GM18519 (cell line): ENCODE results near the gene KLHDC2.
"Not testable (repeated sequence)": the region's sequence is repeated elsewhere in the genome, so short reads cannot be mapped to it uniquely, and the experiment has no call there.

Experiments
- ATAC-seq: cut with Tn5 transposase; IDR thresholded peaks from one replicate; pipeline ENCODE4 v1.9.1; 2021; ENCODE audit warnings: mild to moderate bottlenecking, moderate library complexity; ENCODE audit not compliant: unreplicated experiment, low FRiP score

Gene KLHDC2, protein sequence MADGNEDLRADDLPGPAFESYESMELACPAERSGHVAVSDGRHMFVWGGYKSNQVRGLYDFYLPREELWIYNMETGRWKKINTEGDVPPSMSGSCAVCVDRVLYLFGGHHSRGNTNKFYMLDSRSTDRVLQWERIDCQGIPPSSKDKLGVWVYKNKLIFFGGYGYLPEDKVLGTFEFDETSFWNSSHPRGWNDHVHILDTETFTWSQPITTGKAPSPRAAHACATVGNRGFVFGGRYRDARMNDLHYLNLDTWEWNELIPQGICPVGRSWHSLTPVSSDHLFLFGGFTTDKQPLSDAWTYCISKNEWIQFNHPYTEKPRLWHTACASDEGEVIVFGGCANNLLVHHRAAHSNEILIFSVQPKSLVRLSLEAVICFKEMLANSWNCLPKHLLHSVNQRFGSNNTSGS

DNA sequence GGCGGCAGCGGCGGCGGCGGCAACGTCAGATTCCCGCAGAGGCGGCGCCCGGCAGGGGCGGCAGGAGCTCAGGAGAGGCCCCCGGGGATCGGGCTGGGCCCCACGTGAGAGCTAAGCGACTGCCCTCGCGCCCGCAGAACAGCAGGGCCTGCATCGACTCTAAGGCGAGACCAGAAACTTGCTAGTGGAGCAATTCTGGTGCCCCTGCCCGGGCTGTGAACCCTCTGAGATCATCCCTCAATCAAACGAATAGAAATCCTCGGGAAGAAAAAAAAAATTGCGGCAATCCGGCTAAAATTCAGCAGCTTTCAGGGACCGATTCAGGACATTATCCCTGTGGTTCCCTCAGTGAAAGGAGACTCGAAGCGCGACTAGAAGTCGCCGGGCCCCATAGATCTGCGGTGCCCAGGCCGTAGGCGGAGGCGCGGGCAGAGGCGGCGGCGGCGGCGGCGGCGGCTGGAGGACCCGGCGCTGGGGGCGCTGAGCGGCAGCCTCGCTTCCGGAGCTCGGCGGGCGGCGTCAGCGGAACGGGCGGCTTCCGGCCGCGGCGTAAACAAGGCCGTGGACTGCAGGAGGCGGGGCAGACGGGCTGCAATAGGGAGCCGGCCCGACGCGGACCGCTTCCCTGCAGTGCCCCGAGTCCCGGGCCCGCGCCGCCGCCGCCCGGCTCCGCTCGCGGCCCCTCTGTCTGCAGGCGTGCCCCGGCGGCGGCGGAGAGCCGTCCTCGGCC lies at the start of gene KLHDC2:
TSS of gene KLHDC2 (plus strand) at position 583 of the 730 bp plus-strand sequence. CDS start 316 bp downstream, outside the sequence.
- peak; percentile 80 for ATAC-seq

DNA sequence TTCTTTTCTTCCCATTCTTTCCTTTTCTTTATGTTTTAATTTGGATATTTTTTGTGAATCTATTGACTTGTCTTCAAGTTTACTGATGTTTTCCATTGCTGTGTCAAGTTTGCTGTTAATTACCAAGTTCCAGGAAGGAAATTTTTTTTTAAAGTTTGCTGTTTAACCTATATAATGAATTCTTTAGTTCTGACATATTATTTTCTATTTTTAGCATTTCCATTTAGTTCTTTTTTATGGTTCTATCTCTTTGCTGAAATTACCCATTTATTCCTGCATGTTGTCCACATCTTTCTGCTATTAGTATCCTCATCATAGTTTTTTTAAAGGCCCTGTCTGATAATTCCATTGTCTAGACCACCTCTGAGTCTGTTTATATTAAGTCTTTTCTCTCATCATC lies 47.2 kb upstream of the KLHDC2 start:
- ATAC-seq = no peak

DNA sequence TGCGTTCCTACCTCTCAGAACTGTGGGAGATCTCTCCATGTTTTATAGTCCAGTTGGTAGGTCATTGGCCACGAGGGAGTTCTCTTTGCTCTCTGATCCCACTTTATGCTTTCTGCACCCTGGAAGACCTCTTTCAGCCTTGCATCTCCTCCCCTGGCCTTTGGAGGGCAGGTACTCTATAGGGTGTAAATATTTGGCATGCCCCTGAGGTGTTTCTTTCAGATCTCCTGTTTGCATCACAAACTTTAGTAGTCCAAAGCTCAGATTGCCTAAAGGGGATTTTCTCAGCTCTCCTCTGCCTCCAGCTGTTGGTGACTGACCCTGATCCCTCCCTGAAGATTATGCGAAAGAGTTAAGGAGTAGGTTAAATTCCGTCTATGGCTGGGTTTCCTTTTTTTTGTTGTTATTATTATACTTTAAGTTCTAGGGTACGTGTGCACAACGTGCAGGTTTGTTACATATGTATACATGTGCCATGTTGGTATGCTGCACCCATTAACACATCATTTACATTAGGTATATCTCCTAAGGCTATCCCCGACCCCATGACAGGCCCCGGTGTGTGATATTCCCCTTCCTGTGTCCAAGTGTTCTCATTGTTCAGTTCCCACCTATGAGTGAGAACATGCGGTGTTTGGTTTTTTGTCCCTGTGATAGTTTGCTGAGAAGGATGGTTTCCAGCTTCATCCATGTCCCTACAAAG lies 46.1 kb upstream of the KLHDC2 start:
- ATAC-seq = not testable (repeated sequence)

DNA sequence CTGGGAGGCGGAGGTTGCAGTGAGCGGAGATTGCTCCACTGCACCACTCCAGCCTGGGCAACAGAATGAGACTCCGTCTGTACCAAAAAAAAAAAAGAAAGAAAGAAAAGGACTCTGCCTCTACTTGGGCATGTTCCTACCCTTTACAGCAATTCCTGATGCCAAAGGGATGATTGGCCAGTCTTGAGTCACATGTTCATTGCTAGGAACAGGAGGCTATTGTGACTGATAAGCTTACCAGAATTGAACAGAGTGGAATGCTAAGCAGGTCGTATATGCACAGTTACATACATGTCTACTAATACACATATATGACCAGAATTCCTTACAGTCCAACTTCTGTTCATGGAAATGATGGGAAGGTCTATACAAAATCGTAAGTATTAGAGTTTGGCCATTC lies 40.8 kb upstream of the KLHDC2 start:
- no peak for ATAC-seq

DNA sequence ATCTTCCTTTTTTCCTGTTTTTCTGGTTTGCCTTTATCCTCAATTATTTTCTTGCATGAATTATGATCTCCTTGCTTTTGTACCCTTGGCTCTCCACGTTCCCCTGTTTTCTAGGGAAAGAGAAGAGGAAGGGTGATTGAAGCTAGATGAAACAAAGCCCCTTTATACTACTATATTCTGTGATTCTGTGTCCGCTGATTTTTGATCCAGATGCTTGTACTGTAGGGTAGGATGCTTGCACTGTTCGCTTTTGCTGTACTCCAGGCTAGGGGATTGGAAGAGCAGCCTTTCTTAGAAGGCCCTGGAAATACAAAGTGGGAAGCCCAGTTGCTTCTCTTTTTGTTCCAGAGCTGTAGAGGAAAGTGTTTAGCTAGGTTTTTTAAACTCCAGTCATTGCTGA lies 35.1 kb upstream of the KLHDC2 start:
- ATAC-seq = no peak

DNA sequence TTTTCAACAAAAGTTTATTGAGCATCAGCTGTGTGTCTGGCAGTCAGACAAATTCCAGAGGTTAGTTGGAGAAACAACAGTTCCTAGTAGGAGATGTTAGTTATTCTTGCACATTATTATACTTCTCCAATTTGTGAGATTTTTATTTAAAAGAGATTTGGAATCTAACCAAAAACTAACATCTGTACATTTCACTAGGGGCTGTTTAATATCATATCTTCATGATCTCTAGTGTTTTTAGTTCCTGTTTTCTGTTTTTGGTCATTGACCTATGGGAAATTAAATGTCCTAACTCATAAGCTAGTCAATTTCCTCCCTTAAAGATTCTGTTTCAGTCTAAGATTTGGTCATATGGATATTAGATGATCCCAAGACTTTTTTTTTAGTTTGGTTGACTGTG lies 34.1 kb upstream of the KLHDC2 start:
- no peak for ATAC-seq

DNA sequence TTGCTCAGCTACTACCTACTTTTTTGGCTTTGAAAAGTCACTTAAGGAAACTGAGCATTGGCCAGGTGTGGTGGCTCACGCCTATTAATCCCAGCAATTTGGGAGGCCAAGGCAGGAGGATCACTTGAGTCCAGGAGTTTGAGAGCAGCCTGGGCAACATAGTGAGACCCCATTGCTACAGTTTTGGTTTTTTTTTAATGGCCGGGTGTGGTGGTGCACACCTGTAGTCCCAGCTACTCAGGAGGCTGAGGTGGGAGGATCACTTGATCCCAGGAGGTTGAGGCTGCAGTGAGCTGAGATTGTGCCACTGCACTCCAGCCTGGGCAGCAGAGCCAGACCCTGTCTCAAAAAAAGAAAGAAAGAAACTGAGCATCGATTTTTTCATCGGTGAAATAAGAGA lies 32.3 kb upstream of the KLHDC2 start:
- ATAC-seq = not testable (repeated sequence)

DNA sequence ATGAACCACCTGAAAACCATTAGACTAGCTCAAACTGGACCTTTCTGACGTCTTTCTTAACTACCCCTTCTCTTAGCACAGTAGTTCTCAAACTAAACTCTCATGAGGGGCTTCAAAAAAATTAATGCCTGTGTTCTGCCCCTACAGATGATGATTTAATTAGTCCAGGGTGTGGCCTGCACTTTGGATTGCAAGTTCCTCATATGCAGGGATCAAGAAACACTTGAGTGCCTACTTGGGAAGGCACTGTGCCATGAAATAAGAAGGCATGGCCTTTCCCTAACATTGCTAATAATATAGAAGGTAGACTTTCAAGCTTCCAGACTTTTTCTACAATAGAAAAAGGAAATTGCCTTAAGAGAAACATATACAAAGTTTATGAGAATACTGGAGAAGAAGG lies 22.8 kb upstream of the KLHDC2 start:
- ATAC-seq = no peak

DNA sequence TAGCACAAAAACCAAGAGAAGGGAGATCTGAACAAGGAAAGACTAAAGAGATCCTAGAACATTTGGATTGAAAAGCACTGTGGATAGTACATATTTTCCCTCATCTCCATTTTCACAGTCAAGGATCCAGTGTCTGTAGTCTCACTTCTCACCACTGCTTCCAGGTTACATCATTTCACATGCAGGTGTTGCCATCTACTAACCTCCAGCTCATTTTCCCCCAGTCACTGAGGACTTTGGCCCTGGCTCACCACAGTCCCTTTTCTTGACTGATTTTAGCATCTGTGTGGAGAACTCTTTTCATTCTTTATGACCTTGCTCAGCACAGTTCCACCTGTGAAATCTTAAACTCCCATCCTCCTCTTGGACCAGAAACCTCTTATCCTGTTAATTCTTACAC lies 21.5 kb upstream of the KLHDC2 start:
- ATAC-seq = not testable (repeated sequence)

DNA sequence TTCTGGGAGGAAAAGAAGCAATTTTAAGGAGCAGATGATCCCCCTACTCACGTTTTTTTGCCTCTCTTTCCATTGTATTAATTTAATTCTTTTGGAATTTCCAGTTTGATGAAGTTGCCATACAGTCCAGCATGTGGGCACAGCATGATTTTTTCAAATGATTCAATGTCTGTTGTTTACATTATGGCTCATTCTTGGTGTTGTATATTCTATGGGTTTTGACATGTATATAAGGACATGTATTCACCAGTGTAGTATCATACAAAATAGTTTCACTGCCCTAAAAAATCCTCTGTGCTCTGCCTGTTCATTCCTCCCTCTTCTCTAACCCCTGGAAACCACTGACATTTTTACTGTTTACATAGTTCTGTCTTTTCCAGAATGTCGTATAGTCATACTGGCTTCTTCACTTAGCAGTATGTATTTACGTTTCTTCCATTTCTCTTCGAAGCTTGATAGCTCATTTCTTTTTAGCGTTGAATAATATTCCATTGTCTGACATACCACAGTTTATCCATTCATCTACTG lies 13.3 kb upstream of the KLHDC2 start:
- no peak for ATAC-seq

DNA sequence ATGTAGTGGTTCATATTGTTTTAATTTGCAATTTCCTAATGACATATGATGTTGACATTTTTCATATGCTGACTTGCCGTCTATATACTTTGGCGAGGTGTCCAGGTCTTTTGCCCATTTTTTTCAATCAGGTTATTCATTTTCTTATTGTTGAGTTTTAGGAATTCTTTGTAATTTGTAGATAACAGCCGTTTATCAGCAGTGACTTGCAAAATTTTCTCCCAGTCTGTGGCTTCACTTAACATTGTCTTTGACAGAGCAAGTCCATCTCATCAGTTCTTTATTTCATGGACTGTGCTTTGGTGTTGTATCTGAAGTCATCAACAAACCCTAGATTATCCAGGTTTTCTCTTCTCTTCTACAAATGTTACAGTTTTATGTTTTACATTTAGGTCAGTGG lies 12.6 kb upstream of the KLHDC2 start:
- ATAC-seq = no peak

DNA sequence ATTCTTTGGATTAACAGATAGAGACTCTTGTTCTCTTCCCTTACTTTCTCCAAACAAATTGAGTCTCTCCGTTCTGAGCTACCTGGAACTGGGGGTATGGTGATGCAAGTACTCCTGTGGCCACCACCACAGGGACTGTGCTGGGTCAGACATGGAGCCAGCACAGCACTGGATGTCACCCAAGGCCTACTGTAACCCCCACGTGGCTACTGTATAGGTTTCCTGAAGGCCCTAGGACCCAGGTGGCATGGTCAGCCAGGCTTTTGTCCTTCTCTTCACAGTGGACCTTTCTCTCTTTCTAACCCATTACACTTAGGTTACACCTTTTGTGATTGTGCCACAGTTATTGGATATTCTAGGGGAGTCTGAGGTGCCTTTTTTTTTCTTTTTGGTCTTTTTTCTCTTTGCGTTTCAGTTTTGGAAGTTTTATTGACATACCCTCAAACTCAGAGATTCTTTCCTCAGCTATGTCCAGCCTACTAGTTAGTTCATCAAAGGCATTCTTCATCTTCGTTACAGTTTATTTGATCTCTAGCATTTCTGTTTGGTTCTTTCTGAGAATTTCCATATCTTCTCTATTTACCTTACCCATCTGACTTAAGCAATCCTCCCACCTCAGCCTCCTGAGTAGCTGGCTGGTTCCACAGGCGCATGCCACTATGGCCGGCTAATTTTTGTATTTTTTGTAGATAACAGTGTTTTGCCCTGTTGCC lies 6.0 kb upstream of the KLHDC2 start:
- ATAC-seq = no peak

DNA sequence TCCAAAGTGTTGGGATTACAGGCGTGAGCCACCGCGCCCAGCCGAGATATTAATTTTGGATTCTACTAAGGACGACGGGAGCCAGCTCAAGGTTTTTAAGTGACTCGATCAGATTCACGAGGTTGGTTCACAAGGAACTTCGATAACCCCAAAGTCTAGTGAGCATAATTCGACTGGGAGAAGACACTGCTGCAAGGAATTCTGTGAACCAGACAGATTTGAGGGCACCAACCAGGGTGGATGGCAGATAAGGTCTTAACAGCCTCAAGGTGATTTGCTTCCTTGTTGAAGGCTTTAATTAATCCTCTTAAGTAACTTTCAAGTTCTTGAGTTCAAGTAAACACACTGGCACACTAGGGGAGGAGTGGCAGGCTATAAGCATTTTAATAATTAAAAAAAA lies 1.1 kb upstream of the KLHDC2 start:
- no peak for ATAC-seq

DNA sequence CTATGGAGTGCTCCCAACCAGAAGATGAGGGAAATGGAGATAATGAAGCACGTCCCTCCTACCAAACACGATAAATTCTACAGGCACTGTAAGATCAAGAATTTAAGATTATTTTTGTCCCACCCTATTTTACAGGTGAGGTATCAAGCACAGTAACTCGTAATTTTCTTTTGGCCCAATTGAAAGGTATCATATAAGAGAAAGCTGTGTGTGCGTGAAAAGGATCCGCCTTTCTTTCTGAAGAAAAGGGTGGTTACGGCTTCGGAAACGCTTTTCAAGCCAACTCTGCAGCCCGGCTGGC lies 733 bp upstream of the KLHDC2 start:
- ATAC-seq = no peak

DNA sequence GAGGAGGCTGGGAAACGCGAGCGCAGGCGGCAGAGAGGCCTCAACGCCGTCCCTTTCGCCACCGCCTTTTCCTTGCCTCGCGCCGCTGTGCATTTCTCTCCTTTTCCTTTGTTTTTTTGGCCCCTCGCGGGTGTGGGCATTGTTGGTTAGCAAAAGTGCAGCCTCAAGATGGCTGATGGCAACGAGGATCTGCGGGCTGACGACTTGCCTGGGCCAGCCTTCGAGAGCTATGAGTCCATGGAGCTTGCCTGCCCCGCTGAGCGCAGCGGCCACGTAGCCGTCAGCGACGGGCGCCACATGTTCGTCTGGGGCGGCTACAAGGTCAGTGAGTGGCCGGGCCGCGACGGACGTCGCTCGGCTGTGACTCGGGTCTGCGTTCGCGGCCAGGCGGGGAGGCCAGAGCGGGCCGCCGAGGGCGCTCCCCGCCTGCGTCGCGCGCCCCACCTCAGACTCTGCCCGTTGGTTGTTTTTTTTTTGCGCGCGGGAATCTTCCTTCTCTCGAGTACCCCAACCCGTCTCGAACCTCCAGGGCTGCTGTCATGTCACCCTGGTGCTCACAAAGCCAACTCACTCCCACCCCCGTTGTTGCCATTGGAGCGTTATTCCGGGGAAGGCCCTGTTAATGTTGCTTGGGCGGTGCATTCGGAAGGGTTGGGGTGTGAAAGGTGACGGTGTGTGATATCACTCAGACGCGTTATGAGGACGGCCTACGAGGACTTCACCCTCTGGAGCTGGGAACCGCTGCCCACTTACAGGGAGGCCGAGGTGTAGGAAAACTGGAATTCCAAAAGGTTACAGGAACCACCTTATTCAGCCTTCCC lies 558 bp downstream of the KLHDC2 start:
- no peak for ATAC-seq

DNA sequence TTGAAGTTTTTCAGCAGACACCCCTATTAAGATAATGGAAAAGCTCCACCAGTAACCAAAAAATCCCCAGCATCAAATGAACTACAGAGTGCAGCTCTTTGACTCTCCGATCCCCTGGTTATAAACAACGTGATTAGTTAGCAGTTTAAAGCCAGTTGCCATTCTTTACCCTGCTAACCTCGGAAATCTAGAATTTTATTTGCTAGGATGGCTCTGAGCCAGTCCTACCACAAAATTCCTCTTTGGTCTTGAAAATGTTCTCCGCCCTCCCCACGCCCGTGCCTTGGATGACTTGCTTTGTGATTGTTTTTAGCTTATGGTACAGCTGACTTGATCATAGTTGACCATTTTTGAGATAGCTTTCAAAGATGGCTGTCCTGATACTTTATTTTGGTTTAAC lies 1.2 kb downstream of the KLHDC2 start:
- ATAC-seq = no peak

DNA sequence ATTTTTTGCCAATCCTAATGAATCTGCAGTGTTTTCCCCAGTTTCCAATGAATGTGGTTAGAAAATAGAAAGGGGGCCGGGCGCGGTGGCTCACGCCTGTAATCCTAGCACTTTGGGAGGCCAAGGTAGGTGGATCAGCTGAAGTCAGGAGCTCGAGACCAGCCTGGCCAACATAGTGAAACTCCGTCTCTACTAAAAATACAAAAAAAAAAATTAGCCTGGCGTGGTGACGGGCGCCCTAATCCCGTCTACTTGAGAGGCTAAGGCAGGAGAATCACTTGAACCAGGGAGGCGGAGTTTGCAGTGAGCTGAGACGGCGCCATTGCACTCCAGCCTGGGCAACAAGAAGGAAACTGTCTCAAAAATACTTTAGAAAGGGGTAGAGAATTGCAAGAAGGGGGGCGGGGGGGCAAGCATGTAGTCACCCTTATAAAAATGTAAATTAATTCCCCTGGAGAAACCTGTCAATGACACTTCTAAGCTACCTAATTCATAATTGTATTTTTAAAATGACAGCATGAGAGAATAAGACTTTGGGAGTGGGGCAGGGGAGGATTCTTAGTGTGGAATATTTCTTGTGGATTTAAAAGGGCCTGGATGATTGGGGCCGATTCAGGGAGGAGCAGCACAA lies 1.7 kb downstream of the KLHDC2 start:
- ATAC-seq = no peak

DNA sequence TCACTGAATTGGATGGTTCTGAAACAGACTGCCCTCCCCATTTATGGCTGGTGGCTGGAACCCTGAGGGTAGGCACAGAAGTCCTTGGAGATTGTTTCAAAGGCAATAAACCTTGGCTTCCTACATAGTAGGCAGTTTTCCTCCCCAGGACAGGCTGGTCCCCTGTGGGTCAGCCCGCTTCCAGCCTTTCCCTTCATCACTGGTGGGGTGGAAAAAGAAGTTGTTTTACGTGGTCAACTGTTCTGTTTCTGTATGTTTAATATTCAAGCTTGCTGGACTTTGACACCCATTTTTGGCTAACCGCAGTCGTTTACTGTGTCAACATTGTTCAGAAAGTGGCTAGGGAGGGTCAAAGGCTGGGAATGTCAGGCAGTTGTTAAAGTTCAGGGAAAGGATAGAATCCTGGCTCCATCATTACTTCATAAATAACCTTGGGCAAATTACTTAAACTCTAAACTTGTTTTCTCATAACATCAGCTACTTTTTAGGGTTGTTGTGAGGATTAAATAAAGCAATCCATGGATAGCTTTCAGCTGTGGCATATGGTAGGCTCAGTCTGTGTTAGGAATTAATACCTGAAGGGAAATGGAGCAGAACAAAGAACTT lies 2.4 kb downstream of the KLHDC2 start:
- no peak for ATAC-seq

DNA sequence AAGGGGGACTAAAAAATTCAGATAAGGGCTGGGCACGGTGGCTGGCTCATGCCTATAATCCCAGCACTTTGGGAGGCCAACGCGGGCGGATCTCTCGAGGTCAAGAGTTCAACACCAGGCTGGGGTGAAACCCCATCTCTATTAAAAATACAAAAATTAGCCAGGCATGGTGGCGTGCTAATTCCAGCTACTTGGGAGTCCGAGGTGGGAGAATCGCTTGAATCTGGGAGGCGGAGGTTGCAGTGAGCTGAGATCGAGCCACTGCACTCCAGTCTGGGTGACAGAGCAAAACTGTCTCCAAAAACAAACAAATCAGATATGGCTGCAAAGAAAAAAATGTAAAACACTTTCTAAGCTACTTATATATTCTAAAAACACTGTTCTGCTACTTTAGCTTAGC lies 3.7 kb downstream of the KLHDC2 start:
- not testable (repeated sequence) for ATAC-seq
